Astrocyte (in vitro differentiated cells and primary cell): ENCODE data around the gene CDC45.

Experiments
- CTCF ChIP-seq: IDR thresholded peaks from 2 replicates; pipeline ENCODE4 v1.5.1; 2011; ENCODE audit warnings: low read depth, mild to moderate bottlenecking, inconsistent platforms, low read length, moderate library complexity; ENCODE audit not compliant: insufficient read depth
- EZH2 ChIP-seq: IDR thresholded peaks from 2 replicates; pipeline ENCODE4 v1.6.1; 2012; ENCODE audit warnings: mild to moderate bottlenecking, low read length, inconsistent platforms; ENCODE audit not compliant: insufficient read depth

- no peak for TF ChIP-seq EZH2
- no peak for TF ChIP-seq CTCF
Observed at GRCh38 chr22:19520566-19521305, 41.0 kb downstream of the CDC45 start.
